Heart left ventricle (tissue), 16 donors: ENCODE measurements around the gene SLC16A4. TPM values are rescaled to one million over a fixed set of nuclear protein-coding genes. Genes with fewer than 3 reads are reported as not detected.
"Not testable (repeated sequence)": the region's sequence is repeated elsewhere in the genome, so short reads cannot be mapped to it uniquely, and the experiment has no call there.

Source experiments
- ATAC-seq, 4 donors: fragments of 200-7000 bp; cut with Tn5 transposase; one replicate each; pipeline ENCODE4 v1.9.1; 2020 to 2022; ENCODE audit warnings: moderate library complexity in 4 of 4, mild to moderate bottlenecking in 3 of 4, moderate number of reproducible peaks in 1 of 4
- DNase-seq, 5 donors: peaks; one replicate each; pipeline ENCODE4 v3.0.0-alpha.2; 2020
- H3K27ac ChIP-seq, 12 donors: fragments of 200-600 bp; sonication (generic) in 4 of 12; one replicate each; pipeline versions ENCODE4 v1.5.0 to v1.8.0; 2016 to 2022; ENCODE audit warnings: mild to moderate bottlenecking in 2 of 12
- H3K27me3 ChIP-seq, 9 donors: fragments of 200-600 bp; sonication (generic) in 2 of 9; one replicate each; pipeline versions ENCODE4 v1.5.1 to v1.8.0; 2016 to 2022; ENCODE audit warnings: mild to moderate bottlenecking in 3 of 9
- H3K36me3 ChIP-seq, 9 donors: fragments of 200-600 bp; sonication (generic) in 2 of 9; one replicate each; pipeline versions ENCODE4 v1.5.0 to v1.8.0; 2018 to 2022; ENCODE audit warnings: mild to moderate bottlenecking in 2 of 9
- H3K4me1 ChIP-seq, 12 donors: fragments of 200-600 bp; sonication (generic) in 4 of 12; one replicate each; pipeline versions ENCODE4 v1.5.0 to v1.8.0; 2016 to 2022; ENCODE audit warnings: mild to moderate bottlenecking in 3 of 12
- H3K4me3 ChIP-seq, 12 donors: fragments of 200-600 bp; sonication (generic) in 4 of 12; one replicate each; pipeline versions ENCODE4 v1.5.0 to v1.8.0; 2017 to 2022; ENCODE audit warnings: mild to moderate bottlenecking in 9 of 12, moderate library complexity in 4 of 12
- H3K9me3 ChIP-seq, 12 donors: fragments of 200-600 bp; sonication (generic) in 4 of 12; one replicate each; pipeline versions ENCODE4 v1.5.0 to v1.8.0; 2016 to 2022; ENCODE audit warnings: mild to moderate bottlenecking in 1 of 12
- CTCF ChIP-seq, 12 donors: fragments of 200-600 bp; sonication (generic) in 4 of 12; IDR thresholded peaks; one replicate each; pipeline versions ENCODE4 v1.5.0 to v1.8.0; 2018 to 2022; ENCODE audit warnings: antibody characterized with exemption in 12 of 12, mild to moderate bottlenecking in 5 of 12
- POLR2A ChIP-seq, 2 donors: fragments of 450-650 bp; IDR thresholded peaks; one replicate each; pipeline ENCODE4 v1.6.1; 2017; ENCODE audit warnings: antibody characterized with exemption in 2 of 2, mild to moderate bottlenecking in 2 of 2, moderate library complexity in 2 of 2
- WGBS, 4 donors: extraction: QIAGEN DNeasy Blood & Tissue Kit in 2 of 4; methylation state at CpG; one replicate each; pipeline versions ENCODE4 v1.1.5 to v1.1.7; 2013 to 2018; 5-methylcytosine and 5-hydroxymethylcytosine counted together
- intact Hi-C, 10 donors: fragments of 100-400 bp; cut with DNase I; formaldehyde crosslinking; loops; one replicate each; pipeline versions ENCODE4 v1.11.1 to v1.14.2; 2022
- long read RNA-seq, 3 donors: library from polyadenylated mRNA; unstranded; transcript quantifications; one replicate each; pipeline ENCODE4 v2.0.0, GENCODE V29; 2020 to 2021
- polyA plus RNA-seq, 2 donors: library from polyadenylated mRNA; stranded (reverse); fragments of 200-250 nt; gene quantifications; one replicate each; pipeline ENCODE4 v1.2.3, GENCODE V29; 2013
- total RNA-seq, 9 donors: library from RNA; depleted of rRNA in 2 of 9; stranded (reverse); fragments of >200 nt in 2 of 9; fragmentation: NEBNext Ultra II Directional in 3 of 9; extraction: Animal tissue kit (Norgen Biotek cat#: 25700) in 3 of 9; gene quantifications; one replicate each; pipeline versions ENCODE4 v1.1.0 to v1.2.4, GENCODE V29; 2016 to 2023
- donor health status: ischemic (EF 13 %, LVEDD 7.1; RV severe dilation, severe dysfunction).
- donor health status: healthy with polysubstance abuse.
- donor health status: DM: no; HTN: yes; CAD: no.
- donor health status: DM: no; HTN: no; CAD: no.
- donor health status: ischemic (EF 25% LVEDD 6.9; RV normal size, moderate dysfunction).
- donor health status: ischemic (EF 25% LVEDD 5.7; RV mildly dilated, moderate dysfunction).
- donor health status: healthy.
- donor health status: DM: yes; HTN: yes; CAD: no.
- donor health status: ischemic (EF 35%, LVEDD 5.7; RV mildly dilated, moderate dysfunction).
- donor health status: nonischemic (EF 11% LVEDD 7.7; RV severe dilation, severe dysfunction).
- donor health status: DM: yes; HTN: yes; CAD: no.
- donor health status: PGD.
- donor health status: ischemic (EF 29% LVEDD 5.4; RV normal size, mild dysfunction).
- donor health status: nonischemic (EF 23%, LVEDD 6.1; RV moderate dilation, normal function).

Gene SLC16A4
- total RNA-seq, result 1 to 10 TPM; 1.6 to 4.8 (median 2.3) TPM
- polyA plus RNA-seq, result 1 to 10 TPM in 1 of 2 donors, under 1 TPM in 1; 1.00 to 1.9 TPM
- long read RNA-seq, donor 1, partial matches to known transcripts, result 0 of 1 reads
- long read RNA-seq, donor 1, other reads (novel, unspliced or antisense), result 0 of 1 reads
- long read RNA-seq, donor 2, partial matches to known transcripts, result 0 of 6 reads
- long read RNA-seq, donor 2, other reads (novel, unspliced or antisense), result 1 of 6 reads
- long read RNA-seq, donor 3, partial matches to known transcripts, result 0 of 3 reads
- long read RNA-seq, donor 3, other reads (novel, unspliced or antisense), result 2 of 3 reads

- TF ChIP-seq POLR2A (IDR thresholded peaks at IDR 0.05), result no peak
- no peak for TF ChIP-seq CTCF (IDR thresholded peaks at IDR 0.05)
- peak in 1 of 5 donors; percentile 17 for DNase-seq
Observed at GRCh38 chr1:110390692-110391245, at the start of gene SLC16A4. TSS of gene SLC16A4 (minus strand) at chr1:110391026. CDS start at chr1:110389323, 1,703 bp downstream.

GRCh38 chr1:110439873-110440272 lies 49.0 kb upstream of the SLC16A4 start:
- H3K36me3 ChIP-seq, H3K27me3 ChIP-seq, H3K27ac ChIP-seq, H3K9me3 ChIP-seq, DNase-seq, H3K4me3 ChIP-seq, ATAC-seq, intact Hi-C loops, H3K4me1 ChIP-seq: not testable (repeated sequence)
- WGBS, 4 donors, result 74 to 84% (median 82%) methylated on average over 3 of the region's 3 CpGs

More at GRCh38 chr1:110390692-110391245, at the start of gene SLC16A4:
- intact Hi-C loops, result loop anchor here in 1 of 10 donors (5.0 kb wide), 1 partner anchor 38 kb away; no protein-coding TSS in a partner anchor
- peak; percentile 42 to 89 (median 84) for ATAC-seq
- Histone ChIP-seq H3K27me3 (no peaks in the 10 kb centered on the region), H3K36me3 (peaks cover 0 to 34% (median 11%) of the 10 kb centered on the region in 9 donors), H3K4me1 (peaks cover 0 to 4% (median 0%) of the 10 kb centered on the region in 12 donors), H3K9me3 (no peaks in the 10 kb centered on the region), H3K27ac (peak within 1 kb of the TSS in 9 of 12 donors; percentile 2 to 69 (median 55)), H3K4me3 (peak within 1 kb of the TSS in 10 of 12 donors; percentile 23 to 58 (median 44))
- WGBS, 4 donors, result 46 to 52% (median 50%) methylated on average over 8 of the region's 8 CpGs

GRCh38 chr1:110438893-110439292 lies 48.1 kb upstream of the SLC16A4 start:
- H3K4me3 ChIP-seq, result no peak overlapping the region
- no peak for ATAC-seq
- H3K36me3 ChIP-seq, result no peaks in the 10 kb centered on the region
- peaks cover 0 to 10% (median 0%) of the 10 kb centered on the region in 12 donors for H3K4me1 ChIP-seq
- intact Hi-C loops, result no loop called here
- H3K27ac ChIP-seq, result no peak overlapping the region
- WGBS, 4 donors, result 74 to 79% (median 77%) methylated on average over 4 of the region's 4 CpGs
- no peak for TF ChIP-seq CTCF (IDR thresholded peaks at IDR 0.05)
- TF ChIP-seq POLR2A (IDR thresholded peaks at IDR 0.05), result no peak
- H3K9me3 ChIP-seq, result no peaks in the 10 kb centered on the region
- no peaks in the 10 kb centered on the region for H3K27me3 ChIP-seq
- no peak for DNase-seq

- H3K36me3 ChIP-seq, ATAC-seq, H3K27ac ChIP-seq, H3K9me3 ChIP-seq, H3K4me3 ChIP-seq, H3K27me3 ChIP-seq, intact Hi-C loops, DNase-seq: not testable (repeated sequence)
- WGBS, 4 donors, result 73 to 87% (median 80%) methylated on average over 9 of the region's 9 CpGs
- H3K4me1 ChIP-seq, result peaks cover 0 to 18% (median 0%) of the 10 kb centered on the region in 12 donors
Observed at GRCh38 chr1:110437645-110438299, 46.9 kb upstream of the SLC16A4 start.

GRCh38 chr1:110436635-110437034 lies 45.8 kb upstream of the SLC16A4 start:
- ATAC-seq (no peak), DNase-seq (no peak)
- TF ChIP-seq POLR2A (IDR thresholded peaks at IDR 0.05) (no peak), CTCF (IDR thresholded peaks at IDR 0.05) (no peak)
- Histone ChIP-seq H3K4me1 (peaks cover 0 to 18% (median 0%) of the 10 kb centered on the region in 12 donors), H3K9me3 (no peaks in the 10 kb centered on the region), H3K4me3 (no peak overlapping the region), H3K27me3 (no peaks in the 10 kb centered on the region), H3K27ac (no peak overlapping the region), H3K36me3 (no peaks in the 10 kb centered on the region)
- 70 to 78% (median 74%) methylated on average over 7 of the region's 7 CpGs for WGBS, 4 donors
- intact Hi-C loops, result no loop called here
